GM12891 (cell line): Measurements from ENCODE around the gene RCCD1.

Experiments
- DNase-seq: peaks from one replicate; pipeline ENCODE4 v3.0.0; 2011; ENCODE audit warnings: low spot score; ENCODE audit not compliant: insufficient read length
- FAIRE-seq: peaks from 2 replicates; lab custom pipeline; 2011; peaks lifted over from hg19 to GRCh38; lab: Jason Lieb, UNC
- PAX5 ChIP-seq: IDR thresholded peaks from 2 replicates; pipeline ENCODE4 v1.6.1; 2011; ENCODE audit warnings: low read length, moderate library complexity, mild to moderate bottlenecking; ENCODE audit not compliant: insufficient read depth, severe bottlenecking
- POLR2A ChIP-seq: IDR thresholded peaks from 2 replicates; pipeline ENCODE4 v1.6.1; 2011; ENCODE audit warnings: low read depth, low read length, control low read depth
- POLR2AphosphoS5 ChIP-seq: IDR thresholded peaks from 2 replicates; pipeline ENCODE4 v1.6.1; 2011; ENCODE audit warnings: low read depth, low read length, control low read depth
- POU2F2 ChIP-seq: IDR thresholded peaks from 2 replicates; pipeline ENCODE4 v1.6.1; 2011; ENCODE audit warnings: low read depth, mild to moderate bottlenecking, control low read depth, low read length, moderate library complexity
- SPI1 ChIP-seq: IDR thresholded peaks from 2 replicates; pipeline ENCODE4 v1.6.1; 2011; ENCODE audit warnings: low read depth, low read length, control low read depth
- TAF1 ChIP-seq: IDR thresholded peaks from 2 replicates; pipeline ENCODE4 v1.6.1; 2011; ENCODE audit warnings: low read depth, low read length, control low read depth

RCCD1 gene

GRCh38 chr15:90931575-90931827 lies 23.2 kb upstream of the RCCD1 start:
- FAIRE-seq (no peak), DNase-seq (no peak)
- TF ChIP-seq POLR2A (no peak), TAF1 (no peak), POLR2AphosphoS5 (no peak), PAX5 (no peak), POU2F2 (no peak), SPI1 (no peak)

GRCh38 chr15:90931828-90932659 lies 22.6 kb upstream of the RCCD1 start, which contains the start of gene HDDC3:
Gene HDDC3, minus strand, starts transcription at chr15:90932549. Its CDS starts 9 bp downstream, at chr15:90932540.
- peak; percentile 81 for DNase-seq
- peak; percentile 76 for FAIRE-seq
- TF ChIP-seq POLR2AphosphoS5 (peak; percentile 30; the same call in 1 of the 2 replicates), POU2F2 (peak; percentile 58; the same call in 1 of the 2 replicates), PAX5 (no peak), TAF1 (peak; percentile 76; the same call in 1 of the 2 replicates), SPI1 (peak; percentile 34; the same call in 1 of the 2 replicates), POLR2A (peak; percentile 51)

- DNase-seq, result no peak
- no peak for FAIRE-seq
- TF ChIP-seq SPI1 (no peak), POLR2A (no peak), POLR2AphosphoS5 (no peak), TAF1 (no peak), PAX5 (no peak), POU2F2 (no peak)
Measured at GRCh38 chr15:90932660-90932991, 22.1 kb upstream of the RCCD1 start.

- TF ChIP-seq POLR2A (no peak), POU2F2 (no peak), SPI1 (no peak), PAX5 (no peak)
- DNase-seq (no peak), FAIRE-seq (no peak)
Measured at GRCh38 chr15:90933301-90933700, 21.4 kb upstream of the RCCD1 start.

- DNase-seq (peak; percentile 78), FAIRE-seq (peak; percentile 62)
- TF ChIP-seq POU2F2 (peak; percentile 57; the same call in 1 of the 2 replicates), SPI1 (0 out of 2 replicates have a peak, but pooled peaks have one; percentile 8), POLR2AphosphoS5 (no peak)
Measured at GRCh38 chr15:90934256-90934948, 20.3 kb upstream of the RCCD1 start.

GRCh38 chr15:90934949-90935751 lies 19.5 kb upstream of the RCCD1 start, which contains the start of gene UNC45A:
Gene UNC45A, plus strand, starts transcription at chr15:90935285. Its CDS starts 40 bp downstream, at chr15:90935325.
- FAIRE-seq (peak; percentile 78), DNase-seq (peak; percentile 97)
- TF ChIP-seq PAX5, result no peak
- no peak for TF ChIP-seq POLR2AphosphoS5
- TF ChIP-seq POU2F2, result no peak
- TF ChIP-seq TAF1, result no peak
- TF ChIP-seq POLR2A, result no peak

- DNase-seq (no peak), FAIRE-seq (no peak)
- TF ChIP-seq POLR2AphosphoS5 (no peak), TAF1 (no peak), PAX5 (no peak), SPI1 (no peak), POLR2A (no peak), POU2F2 (no peak)
Measured at GRCh38 chr15:90936823-90937222, 17.9 kb upstream of the RCCD1 start.

- TF ChIP-seq POLR2A (no peak), TAF1 (no peak), PAX5 (no peak), SPI1 (no peak), POLR2AphosphoS5 (no peak), POU2F2 (no peak)
- no peak for FAIRE-seq
Measured at GRCh38 chr15:90938261-90938660, 16.4 kb upstream of the RCCD1 start.

GRCh38 chr15:90939756-90940155 lies 14.9 kb upstream of the RCCD1 start:
- FAIRE-seq (no peak), DNase-seq (no peak)
- no peak for TF ChIP-seq POLR2AphosphoS5
- no peak for TF ChIP-seq PAX5
- TF ChIP-seq SPI1, result no peak
- no peak for TF ChIP-seq TAF1
- TF ChIP-seq POLR2A, result no peak

More at GRCh38 chr15:90938261-90938660, 16.4 kb upstream of the RCCD1 start:
- no peak for DNase-seq
